DMS53 treated with DMSO at 0.1 percent for 48 hours (cell line): ENCODE measurements around the gene CERS1.

ENCODE experiments used
- DNase-seq: peaks from one replicate; lab custom pipeline; 2025; ENCODE audit not compliant: unreplicated experiment; lab: John Stamatoyannopoulos, UW

Gene CERS1

GRCh38 chr19:18876865-18877264, 19.1 kb downstream of the CERS1 start:
- no peak for DNase-seq

- DNase-seq: no peak
Observed at GRCh38 chr19:18875726-18876125, 20.2 kb downstream of the CERS1 start.

- no peak for DNase-seq
Observed at GRCh38 chr19:18871543-18871942, 24.4 kb downstream of the CERS1 start.

DNA sequence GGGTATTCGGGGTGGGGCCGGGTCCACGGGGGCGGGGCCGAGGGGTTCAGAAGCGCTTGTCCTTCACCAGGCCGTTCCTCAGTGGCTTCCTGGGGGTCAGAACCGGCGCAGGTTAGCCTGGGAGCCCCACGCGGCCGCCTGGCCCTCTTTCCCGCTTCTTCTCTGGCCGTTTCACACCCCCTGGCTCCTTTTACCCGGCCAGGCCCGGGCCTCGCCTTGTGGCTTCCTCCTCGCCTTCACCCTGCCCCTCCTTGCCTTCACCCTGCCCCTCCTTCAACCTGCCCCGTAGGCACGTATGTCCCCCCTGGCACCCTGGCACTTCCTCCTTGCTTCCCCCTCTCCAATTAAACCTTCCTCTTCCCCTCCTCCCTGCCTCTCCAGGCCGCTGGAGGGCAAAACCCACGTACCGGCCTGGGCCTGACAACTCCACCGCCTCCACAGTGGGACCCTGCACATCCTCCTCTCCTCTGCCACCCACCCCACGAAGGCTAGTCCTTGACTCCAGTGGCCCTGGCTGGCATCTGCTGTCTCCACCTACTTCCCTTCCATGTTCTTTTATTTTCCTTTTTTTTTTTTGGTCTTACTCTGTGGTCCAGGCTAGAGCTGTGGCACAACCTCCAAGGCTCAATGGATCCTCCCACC, 25.3 kb downstream of the CERS1 start:
- DNase-seq: no peak

DNA sequence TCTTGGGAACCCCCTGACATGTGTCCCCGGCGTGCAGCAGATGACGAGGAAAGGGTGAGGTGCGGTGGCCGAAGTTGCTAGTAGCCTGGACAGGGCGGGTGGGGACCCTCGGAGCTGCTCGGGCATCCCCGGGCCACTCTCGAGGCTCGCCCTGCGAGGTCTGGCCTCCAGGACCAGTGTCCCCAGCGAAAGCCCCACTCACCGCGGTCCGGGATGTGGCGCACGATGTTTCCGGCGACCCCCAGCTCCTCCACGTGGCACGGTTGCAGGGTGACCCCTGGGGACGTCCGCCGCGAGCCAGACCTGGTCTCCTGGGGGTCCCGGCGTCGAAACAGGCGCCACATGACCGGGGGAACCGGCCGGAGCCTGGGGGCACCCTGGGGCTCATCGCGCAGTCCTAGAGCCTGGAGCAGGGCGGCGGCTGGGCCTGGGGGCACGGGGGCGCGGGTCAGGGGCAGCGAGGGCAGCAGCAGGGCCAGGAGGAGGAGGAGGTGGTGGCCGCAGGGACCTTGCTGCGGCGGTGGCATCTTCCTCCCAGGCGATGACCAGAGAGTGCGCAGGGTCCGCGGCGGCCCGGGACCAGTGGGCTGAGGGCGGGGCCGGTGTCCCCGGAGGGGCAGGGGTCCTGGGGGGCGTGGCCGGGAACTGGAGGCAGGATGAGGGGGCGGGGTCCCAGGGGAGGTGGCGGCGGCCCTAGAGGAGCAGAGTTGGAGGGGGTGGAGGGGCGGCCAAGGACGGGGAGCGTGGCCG, 26.0 kb downstream of the CERS1 start:
- DNase-seq: no peak

DNA sequence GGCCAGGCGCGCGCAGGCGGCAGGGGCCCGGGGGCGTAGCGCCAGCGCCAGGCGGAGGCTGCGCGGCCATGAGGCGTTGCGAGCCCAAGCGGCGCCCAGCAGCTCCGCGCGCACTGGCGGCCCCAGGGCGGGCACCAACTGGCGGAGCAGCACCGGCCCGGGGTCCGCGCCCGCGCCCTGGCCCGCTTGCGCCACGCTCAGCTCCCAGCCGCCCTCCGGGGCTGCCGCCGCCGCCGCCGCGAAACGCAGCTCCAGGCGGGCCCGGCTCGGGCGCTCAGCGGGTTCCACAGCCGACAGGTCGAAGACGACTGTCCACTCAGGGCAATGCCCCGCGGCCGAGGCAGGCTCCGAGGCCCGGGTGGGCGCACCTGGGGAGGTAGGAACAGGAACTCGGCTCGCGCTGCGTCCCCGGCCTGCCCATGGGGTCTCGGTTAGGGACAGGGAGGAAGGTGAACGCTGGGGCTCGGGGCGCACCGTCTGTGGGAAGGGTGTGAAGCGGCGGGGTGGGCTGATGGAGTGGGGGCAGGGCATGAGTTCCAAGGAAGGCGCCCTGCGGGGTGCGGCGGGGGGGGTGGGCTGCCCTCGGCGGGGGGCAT, 26.8 kb downstream of the CERS1 start:
- DNase-seq: no peak

DNA sequence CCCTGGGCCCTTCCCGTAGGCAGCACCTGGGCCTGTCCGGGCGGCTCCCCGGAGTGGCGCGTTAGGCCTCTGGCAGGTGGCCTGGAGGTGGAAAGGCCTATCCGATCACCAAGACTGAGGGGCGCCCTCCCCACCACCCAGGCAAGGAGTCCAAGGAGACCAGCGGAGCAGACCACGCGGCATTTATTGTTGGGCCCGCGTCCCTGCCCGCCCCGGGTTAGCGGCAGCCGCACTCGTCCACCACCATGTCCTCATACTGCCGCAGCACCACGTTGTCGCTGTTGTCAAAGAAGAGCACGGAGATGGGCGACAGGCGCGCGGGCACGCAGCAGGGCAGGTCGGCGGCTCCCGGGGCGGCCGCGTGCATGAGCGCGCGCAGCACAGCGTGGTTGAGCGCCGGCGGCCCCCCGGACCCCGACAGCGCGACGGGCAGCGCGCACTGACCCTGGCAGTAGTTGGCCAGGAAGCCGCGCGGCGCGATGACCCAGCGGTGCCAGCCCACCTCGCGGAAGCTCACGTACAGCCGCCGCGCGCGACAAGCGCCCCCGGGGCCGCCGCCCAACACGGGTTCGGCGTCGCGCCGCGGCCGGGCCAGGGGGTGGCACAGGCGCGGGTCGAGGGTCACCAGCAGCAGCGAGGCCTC, 27.5 kb downstream of the CERS1 start:
- DNase-seq: no peak

DNA sequence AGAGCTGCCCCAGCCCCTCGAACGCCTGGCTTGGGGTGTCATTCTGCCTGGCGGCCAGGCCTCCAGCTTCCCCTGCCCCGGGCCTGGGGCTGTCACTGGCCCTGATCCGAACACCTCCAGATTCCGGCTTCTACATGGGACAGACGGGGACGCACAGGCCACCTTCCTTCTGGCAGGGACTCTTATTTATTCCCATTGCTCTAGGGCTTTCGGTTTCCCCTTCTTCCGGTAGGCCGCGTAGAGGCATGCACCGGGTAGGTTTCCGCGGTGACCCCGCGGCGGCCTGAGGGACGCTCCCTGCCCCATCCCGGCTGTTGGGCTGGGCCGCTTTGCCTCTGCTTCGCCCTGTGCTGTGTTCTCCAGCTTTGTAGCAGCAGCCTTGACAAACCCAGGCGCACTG, 28.2 kb downstream of the CERS1 start:
- no peak for DNase-seq

GRCh38 chr19:18867199-18867598, 28.8 kb downstream of the CERS1 start:
- DNase-seq: no peak

- DNase-seq: no peak
Observed at GRCh38 chr19:18866800-18867123, 29.2 kb downstream of the CERS1 start.

- no peak for DNase-seq
Observed at GRCh38 chr19:18865973-18866799, 29.8 kb downstream of the CERS1 start.

GRCh38 chr19:18865106-18865972, 30.6 kb downstream of the CERS1 start:
- DNase-seq: no peak

- DNase-seq: no peak
Observed at GRCh38 chr19:18863843-18864362, 32.1 kb downstream of the CERS1 start.

- DNase-seq: no peak
Observed at GRCh38 chr19:18862976-18863842, 32.7 kb downstream of the CERS1 start.

DNA sequence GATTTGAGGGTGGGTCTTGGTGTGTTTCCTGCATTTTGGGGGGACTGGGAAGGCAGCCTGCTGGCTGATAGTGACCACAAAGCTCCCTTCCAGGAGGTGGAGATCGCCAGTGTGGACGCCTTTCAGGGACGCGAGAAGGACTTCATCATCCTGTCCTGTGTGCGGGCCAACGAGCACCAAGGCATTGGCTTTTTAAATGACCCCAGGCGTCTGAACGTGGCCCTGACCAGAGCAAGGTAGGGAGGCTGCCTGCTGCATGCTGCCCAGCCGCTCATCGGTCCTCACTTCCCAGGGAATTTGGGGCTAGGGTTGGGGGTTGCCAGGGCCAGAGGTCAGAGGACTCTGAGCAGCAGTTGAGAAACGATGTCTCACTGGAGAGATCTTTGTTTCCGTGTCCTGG, 34.0 kb downstream of the CERS1 start:
- DNase-seq: no peak

- no peak for DNase-seq
Observed at GRCh38 chr19:18861235-18861634, 34.7 kb downstream of the CERS1 start.

GRCh38 chr19:18860725-18861124, 35.2 kb downstream of the CERS1 start:
- DNase-seq: no peak

DNA sequence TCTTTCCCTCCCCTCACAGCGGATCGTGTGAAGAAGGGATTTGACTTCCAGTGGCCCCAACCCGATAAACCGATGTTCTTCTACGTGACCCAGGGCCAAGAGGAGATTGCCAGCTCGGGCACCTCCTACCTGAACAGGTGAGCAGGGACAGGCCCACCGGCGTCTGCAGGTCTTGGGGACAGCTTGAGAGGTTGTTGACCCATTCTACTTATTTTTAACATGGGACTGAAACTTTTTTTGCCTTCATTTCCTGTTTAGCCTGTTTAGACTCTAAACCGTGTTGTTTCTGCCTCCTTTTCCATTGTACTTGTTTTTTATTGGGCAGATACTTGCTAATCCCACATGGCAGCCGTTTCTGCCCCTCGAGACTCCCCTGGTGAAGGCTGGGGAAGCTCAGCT, 35.7 kb downstream of the CERS1 start:
- no peak for DNase-seq

GRCh38 chr19:18859676-18860301, 36.2 kb downstream of the CERS1 start:
- DNase-seq: no peak
